ENCODE measurements around the gene MAPK1IP1L. TPM values are rescaled to one million over a fixed set of nuclear protein-coding genes. Genes with fewer than 3 reads are reported as not detected.

Gene MAPK1IP1L
- total RNA-seq, 1 donor from 2014 or later = 216 TPM

GRCh38 chr14:55094292-55095157, 43.1 kb downstream of the MAPK1IP1L start:
- DNase-seq (ENCODE audit: low read depth) = no peak

DNA sequence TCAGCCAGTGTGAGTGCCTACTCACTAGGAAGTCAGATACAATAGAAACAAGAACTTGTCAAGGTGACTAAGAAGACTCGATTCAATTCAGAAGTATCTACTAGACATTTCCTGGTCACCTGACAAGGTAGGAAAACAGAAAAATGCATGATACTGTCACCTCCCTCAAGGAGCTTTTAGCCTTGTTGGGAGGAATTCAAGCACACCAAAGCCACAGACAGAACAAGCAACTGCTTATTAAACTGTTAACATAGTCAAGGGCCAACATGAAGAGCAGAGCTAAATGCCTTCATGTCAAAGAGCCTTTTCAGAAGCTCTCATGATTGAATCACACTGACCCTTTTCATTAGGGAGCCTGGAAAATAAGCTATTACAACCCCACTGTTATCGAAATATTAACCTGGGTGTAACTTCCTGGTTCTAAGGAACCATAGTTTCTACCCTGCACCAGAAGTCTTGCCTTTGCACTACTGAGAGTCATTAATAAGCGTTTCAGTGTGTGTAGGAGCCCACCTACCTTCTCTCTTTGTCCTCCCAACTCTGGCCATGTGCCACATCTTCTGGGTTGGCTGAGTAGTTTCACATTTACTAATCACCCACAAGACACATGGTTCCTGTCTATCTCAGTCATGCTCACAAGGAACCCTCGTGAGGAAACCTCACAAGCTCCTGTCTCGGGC, 46.6 kb downstream of the MAPK1IP1L start:
- DNase-seq (ENCODE audit: low read depth) = peak; percentile 53

DNA sequence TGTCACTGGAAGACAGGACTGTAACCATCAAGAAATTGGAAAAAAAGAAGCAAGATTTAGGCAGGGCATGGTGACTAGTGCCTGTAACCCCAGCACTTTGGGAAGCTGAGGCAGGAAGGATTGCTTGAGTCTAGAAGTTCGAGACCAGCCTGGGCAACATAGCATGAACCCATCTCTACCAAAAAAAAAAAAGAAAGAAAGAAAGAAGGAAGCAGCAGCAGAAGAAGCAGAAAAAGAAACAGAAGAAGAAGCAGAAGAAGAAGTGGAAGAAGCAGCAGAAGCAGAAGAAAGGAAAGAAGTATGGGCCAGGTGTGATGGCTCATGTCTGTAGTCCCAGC, 47.1 kb downstream of the MAPK1IP1L start:
- DNase-seq (ENCODE audit: low read depth) = no peak

DNA sequence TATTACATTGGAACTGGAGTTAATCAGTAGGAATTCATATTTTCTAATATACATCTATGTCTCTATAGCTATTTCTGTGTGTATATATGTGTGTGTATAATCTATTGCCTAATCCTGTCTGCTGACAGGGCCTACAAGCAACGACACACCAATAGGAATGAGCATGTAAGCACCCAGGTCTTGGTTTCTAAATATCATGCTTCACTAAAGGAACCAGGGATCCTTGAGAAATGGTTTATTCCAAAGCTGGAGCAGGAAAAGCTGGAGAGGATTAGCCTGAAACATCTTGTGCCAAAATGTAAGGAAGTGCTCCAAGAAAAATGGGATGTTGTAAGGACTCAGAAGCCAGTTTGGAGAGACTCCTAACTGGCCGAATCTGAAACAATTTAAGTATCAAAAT, 48.3 kb downstream of the MAPK1IP1L start:
- no peak for DNase-seq (ENCODE audit: low read depth)

DNA sequence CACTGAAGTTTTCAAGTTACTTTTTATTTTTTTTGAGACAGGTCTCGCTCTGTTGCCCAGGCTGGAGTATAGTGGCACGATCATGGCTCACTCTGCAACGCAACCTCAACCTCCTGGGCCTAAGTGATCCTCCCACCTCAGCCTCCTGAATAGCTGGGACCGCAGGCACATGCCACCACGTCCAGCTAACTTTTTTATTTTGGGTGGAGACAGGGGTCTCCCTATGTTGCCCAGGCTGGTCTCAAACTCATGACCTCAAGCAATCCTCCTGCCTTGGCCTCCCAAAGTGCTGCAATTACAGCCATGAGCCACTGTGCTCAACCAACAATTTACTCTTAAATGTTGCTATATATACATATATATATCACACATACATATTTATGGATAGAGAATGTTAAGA, 50.3 kb downstream of the MAPK1IP1L start:
- DNase-seq (ENCODE audit: low read depth) = no peak

DNA sequence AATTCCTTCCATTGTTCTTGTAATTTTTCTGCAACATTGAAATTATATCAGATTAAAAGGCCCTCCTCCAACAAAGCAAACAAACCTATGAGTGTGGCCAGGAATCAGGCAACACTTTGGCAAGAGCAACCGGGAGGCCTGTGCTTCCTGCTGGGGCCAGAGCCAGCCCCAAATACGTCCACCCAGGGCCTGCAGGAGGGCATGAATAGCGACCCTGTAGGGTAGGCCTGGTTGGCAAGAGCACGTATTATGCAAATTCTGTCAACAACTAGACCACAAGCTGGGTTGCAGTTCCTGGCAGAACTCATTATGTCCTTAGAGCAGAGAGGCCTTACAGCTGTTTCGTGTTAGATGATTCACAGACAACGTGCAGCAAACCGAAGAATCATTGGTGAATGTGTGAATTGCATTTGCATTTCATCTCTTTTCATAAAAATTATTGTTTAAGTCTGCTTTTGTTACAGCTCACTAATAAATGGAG, 50.7 kb downstream of the MAPK1IP1L start:
- peak; percentile 98 for DNase-seq (ENCODE audit: low read depth)

GRCh38 chr14:55103005-55103640, 51.7 kb downstream of the MAPK1IP1L start:
- peak; percentile 97 for DNase-seq (ENCODE audit: low read depth)

GRCh38 chr14:55103971-55104954, 52.8 kb downstream of the MAPK1IP1L start:
- no peak for DNase-seq (ENCODE audit: low read depth)

DNA sequence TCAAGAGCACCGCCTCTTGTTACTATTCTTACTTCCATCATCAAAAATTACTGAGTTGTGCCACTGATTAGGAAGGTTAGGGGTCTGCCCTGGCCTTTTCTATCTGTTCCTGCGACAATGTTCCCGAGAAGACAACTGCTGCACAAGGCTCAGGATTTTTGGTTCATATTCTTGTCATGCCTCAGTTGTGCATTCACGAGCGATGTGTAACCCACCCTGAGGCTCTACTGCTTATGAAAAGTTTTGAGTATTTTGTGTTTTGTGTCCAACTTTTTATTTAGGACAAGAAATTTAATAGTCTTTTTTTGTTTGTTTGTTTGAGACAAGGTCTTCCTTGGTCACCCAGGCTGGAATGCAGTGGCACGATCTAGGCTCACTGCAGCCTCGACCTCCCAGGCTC, 54.5 kb downstream of the MAPK1IP1L start:
- DNase-seq (ENCODE audit: low read depth) = no peak

- DNase-seq (ENCODE audit: low read depth) = peak; percentile 98
These were observed 56.5 kb downstream of the MAPK1IP1L start for GRCh38 chr14:55107766-55108554.

- no peak for DNase-seq (ENCODE audit: low read depth)
These were observed 58.4 kb downstream of the MAPK1IP1L start for GRCh38 chr14:55109836-55110235.

- no peak for DNase-seq (ENCODE audit: low read depth)
These were observed 59.8 kb downstream of the MAPK1IP1L start for GRCh38 chr14:55111122-55111708.

- DNase-seq (ENCODE audit: low read depth) = no peak
These were observed 63.3 kb downstream of the MAPK1IP1L start for GRCh38 chr14:55114720-55115119.

GRCh38 chr14:55115460-55115859, 64.0 kb downstream of the MAPK1IP1L start:
- DNase-seq (ENCODE audit: low read depth) = no peak

DNA sequence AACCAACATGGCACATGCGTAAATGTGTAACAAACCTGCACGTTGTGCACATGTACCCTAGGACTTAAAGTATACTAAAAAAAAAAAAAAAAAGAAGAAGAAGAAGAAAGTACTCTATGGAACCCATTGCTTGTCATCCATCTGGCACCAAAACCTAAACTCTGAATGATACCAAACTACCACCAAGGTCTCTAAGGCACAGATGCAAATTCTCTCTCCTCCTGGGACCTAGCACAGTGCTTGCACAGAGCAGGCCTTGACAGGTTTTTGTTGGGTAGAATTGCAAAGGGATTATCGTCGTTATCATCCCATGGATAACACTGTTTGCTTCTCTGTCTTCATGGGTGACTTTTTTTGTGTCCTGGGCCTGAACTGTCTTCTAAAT, 64.4 kb downstream of the MAPK1IP1L start:
- no peak for DNase-seq (ENCODE audit: low read depth)

DNA sequence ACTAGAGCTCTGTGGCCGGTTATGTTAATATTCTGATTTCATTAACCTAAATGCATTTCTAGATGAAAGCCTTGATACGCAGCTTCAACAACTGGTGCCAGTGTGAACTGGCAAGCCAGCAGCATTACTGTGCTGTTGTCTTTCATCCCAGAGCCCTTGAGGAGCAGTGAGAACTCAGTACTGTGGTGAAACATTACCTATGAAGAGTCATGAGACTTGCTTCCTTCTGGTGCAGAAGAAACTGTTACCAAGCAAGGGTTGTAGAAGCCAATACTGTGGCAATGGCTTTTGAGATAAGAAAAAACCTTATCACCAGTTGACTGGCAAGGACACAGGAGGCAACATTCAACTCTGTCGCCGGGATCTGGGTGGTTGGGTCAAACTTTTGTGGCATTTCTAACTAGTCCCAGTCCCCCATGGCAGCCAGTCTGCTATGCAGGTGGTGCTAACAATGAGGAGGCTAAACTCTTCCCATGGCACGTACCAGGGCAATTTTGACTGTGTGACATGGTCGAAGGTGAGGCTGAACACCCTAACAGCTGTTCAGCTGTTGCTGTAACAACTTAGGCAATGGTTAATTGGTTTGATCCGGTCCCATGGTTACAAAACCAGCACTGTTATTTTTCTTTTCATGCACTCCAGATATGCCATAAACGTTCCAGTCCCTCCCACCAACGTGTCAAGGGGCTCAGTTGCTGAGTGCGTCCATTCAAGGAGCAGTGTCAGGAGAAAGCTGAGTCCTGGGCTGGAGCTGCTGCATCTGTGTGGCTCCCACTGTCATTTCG, 65.0 kb downstream of the MAPK1IP1L start:
- DNase-seq (ENCODE audit: low read depth) = no peak

- DNase-seq (ENCODE audit: low read depth) = no peak
These were observed 66.5 kb downstream of the MAPK1IP1L start for GRCh38 chr14:55117803-55118441.

DNA sequence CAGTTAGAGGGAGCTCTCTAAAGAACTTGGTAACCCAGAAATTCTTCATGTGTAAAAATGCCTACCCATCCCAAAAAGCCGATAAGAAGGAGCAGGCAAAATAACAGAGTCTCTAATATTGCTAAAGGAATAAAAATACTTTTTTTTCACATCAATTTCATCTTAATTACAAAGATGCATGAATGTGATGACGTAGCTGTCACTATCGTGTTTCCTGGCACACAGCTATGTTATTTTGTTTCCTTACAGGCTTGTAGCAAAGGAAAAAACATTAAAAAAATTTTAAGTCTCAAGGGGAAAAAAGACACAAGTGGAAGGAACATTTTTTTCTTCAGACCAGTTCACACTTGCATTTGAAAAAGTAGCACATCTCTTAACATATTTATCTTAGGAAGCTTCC, 67.3 kb downstream of the MAPK1IP1L start:
- no peak for DNase-seq (ENCODE audit: low read depth)
